ENCODE data around the gene SP140.

- TF ChIP-seq GATA2 (IDR thresholded peaks at IDR 0.05; ENCODE audit: low read depth, low read length) (no peak), GATA3 (IDR thresholded peaks at IDR 0.05; ENCODE audit: low read depth, low read length) (no peak)
These were observed 28.8 kb downstream of the SP140 start for GRCh38 chr2:230254152-230254881.
